HG03064 (cell line): ENCODE results near the gene DOCK4.

Experiments
- ATAC-seq: cut with Tn5 transposase; IDR thresholded peaks from one replicate; pipeline ENCODE4 v1.9.1; 2021; ENCODE audit warnings: low read depth; ENCODE audit not compliant: unreplicated experiment

The DOCK4 gene

DNA sequence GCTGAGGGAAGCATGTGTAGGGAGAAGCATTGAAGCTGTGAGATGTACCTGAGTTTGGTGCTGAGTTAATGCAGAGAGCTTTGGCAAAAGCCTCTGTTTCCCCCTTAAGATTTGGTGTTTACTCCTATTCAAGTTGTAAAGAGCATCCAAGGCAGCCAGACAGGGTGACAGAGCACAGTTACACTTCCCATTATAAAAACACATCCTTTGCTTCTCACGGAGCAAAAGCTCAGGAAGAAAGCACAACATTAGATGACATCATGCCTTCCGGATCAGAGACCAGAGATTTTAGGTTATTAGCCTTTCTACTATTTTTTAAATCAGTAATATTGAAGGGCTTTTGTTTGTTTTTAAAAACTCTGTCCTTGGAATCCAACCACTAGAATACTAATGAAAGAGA is 182.9 kb downstream of the DOCK4 start:
- no peak for ATAC-seq

DNA sequence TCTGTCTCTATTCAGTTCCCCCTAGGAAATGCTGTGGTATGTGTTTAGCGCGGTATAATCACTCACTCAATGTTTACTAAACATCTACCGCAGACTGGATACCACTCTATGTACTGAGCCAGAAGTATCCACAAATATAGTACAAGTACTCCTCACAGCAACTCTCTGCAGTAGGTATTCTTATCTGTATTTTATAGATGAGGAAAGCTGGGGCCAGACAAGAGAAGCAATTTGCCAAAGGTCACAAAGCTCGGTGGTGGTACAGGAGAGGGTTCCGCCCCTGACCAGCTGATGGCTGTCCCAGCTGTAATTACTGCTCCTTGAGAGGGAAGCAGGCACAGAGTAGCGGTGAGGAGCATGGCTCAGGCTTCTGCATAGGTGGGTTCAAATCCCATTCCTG is 184.1 kb downstream of the DOCK4 start:
- ATAC-seq, result no peak

GRCh38 chr7:112021379-112022044 is 184.7 kb downstream of the DOCK4 start:
- no peak for ATAC-seq

DNA sequence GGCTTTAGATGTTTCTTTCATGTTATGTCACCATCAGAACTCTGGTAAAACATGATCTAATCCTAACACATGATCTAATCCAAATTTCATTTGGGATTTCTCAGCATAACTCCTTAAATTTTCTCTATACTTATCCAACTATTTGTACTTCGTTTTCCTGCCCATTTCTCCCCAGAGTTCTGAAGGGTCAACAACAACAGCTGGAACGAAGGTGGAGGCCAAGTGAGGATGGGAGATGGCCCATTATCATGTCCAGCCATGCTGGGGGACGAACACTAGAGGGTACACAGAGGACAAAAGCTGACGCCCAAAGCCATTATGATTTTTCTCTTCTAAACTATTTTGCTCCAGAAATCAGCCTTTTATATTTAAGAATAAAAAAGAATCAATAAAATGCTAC is 185.4 kb downstream of the DOCK4 start:
- ATAC-seq, result no peak

DNA sequence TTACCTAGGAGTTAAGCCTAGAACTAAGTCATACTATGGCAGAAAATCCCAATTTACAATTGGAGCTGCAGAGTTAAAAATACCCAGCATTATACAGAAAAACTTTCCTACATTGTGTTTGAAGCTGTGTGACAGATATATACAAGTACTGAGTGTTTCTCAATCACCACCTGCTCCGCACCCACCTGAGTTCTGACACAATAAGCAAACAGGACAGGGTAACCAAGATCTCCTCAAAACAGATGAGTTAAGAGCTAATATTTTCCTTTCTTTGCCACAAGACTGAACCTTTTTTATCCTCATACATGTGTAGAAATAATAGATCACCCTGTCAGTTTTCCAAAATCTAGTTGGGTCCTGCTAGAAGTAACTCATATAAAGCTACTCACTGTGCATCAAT is 186.3 kb downstream of the DOCK4 start:
- ATAC-seq, result no peak

DNA sequence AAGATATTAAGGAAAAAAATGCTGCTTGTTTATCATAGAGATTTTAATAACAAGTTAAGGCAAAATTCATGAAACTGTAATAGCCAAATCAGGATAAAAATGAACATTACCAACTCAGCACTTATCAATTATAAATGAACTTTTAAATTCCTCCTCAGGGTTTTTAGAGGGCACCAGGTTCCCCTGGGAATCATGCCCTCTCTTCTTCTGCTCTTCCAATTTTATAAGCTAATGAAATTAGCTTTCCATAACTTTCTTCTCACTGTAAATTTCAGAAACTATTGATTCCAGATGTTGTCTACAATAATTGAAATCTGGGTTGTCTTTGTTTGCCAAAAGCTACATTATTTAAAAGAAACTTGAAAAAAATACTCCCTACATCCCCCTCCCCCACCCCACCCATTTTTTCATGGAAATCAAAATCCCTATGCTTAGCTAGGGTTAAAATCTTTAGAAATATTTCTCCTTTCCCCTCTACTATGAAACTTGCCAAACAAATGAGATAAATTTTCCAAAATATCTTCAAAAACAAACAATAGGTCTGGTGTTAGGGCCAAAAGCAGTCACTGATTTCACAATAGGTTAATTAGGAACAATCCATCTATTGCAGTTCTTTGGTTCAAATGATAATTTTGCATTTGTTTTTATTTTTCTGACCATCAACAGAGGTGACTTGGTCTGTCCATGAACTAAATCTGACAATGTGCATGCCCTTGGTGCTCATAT is 187.7 kb downstream of the DOCK4 start:
- ATAC-seq, result no peak

- no peak for ATAC-seq
Observed at GRCh38 chr7:112015146-112015545, 191.1 kb downstream of the DOCK4 start.

- no peak for ATAC-seq
Observed at GRCh38 chr7:112014347-112014746, 191.9 kb downstream of the DOCK4 start.

DNA sequence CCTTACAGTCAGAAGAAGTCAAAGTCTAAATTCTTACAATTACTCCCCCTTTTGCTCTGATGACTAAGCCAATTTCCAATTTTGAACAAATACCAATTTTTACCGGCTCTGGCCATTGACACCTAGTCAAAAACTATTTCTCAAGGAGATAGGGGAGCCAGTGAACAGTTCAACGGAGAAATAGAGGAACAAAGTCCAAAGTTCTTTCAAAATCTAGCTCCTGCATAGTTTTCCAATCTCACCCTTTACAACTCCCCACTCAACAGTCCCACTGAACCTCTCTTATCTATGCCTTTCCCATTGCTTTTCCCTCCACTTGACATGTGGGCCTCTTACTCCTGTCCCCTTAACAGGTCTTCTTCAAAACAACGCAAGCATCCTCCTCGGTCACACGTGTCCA is 192.9 kb downstream of the DOCK4 start:
- no peak for ATAC-seq

DNA sequence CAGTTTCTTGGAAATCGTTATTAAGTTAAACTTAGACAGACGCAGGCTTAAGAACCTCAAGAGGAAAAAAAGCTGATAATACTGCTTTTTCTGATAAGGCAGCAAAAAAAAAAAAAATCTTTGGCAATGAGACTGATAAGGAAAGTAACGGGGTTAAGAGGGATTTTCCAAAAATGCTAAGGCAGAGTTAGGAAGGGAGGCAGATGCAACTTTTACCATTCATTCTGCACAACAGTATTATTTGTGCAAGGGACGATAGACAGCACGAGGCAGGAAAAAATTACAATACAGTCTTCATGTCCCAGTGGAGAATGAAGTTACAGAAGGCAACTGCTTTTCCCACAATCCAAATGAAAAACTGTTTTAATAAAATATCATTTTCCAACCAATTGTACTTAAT is 194.0 kb downstream of the DOCK4 start:
- no peak for ATAC-seq

DNA sequence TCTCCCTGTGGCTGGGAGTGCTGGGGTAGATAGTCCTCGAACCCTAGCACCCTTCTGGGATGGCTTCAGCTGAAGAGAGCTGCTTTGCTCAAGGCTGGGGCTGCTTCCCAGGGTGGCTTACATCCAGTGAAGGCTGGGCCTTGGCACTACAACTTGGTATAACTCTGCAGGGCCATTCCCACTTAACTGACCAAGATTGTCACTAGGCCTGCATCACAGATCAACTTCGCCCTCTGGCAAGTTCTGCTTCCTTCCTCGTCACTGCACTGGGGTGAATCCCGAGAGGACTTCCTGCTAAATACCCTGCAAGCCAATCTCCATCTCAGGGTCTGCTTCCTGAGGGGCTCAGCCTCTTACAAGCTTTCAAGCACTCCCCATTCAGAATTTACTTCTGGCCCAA is 195.2 kb downstream of the DOCK4 start:
- no peak for ATAC-seq

- ATAC-seq, result no peak
Observed at GRCh38 chr7:112010109-112010508, 196.1 kb downstream of the DOCK4 start.

DNA sequence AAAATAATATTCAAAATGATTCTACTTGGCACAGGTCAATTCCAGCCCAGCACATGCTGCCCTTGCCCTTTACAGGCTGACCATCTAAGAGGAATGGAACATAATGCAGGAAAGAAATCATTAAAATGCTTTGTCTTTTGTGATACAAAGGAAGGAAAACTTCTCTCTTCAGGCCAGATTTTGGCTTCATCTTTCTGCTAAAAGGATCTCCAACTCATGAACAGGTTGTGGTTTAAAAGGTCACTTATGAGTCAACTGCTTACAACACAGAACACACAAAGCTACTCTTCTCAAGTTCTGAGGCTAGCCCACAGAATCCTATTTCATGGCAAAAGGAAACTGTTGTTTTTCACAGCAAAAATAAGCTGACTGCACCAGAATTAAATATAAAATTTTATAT is 197.1 kb downstream of the DOCK4 start:
- ATAC-seq, result no peak

DNA sequence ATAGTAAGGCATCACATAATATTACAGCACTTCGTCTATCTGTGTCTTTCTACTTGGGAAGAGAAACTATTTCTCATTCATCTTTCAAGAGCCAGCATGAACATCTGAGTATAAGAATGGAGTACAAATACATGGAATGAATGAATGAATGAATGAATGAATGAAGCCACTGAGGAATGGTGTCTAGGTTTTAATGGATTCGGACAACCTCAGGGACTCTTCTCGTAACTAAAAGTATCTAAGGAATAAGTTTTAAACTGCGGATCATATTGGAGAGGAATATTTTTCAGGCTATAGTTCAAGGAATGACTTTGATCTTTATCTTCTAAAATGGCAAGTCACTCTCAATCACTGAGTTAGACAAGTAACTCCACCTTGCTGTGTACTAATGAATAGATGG is 199.0 kb downstream of the DOCK4 start:
- ATAC-seq, result no peak

- no peak for ATAC-seq
Observed at GRCh38 chr7:112006071-112006470, 200.1 kb downstream of the DOCK4 start.

- no peak for ATAC-seq
Observed at GRCh38 chr7:112005205-112005775, 200.9 kb downstream of the DOCK4 start.

- no peak for ATAC-seq
Observed at GRCh38 chr7:112001091-112001826, 204.9 kb downstream of the DOCK4 start.

GRCh38 chr7:111998326-111998725 is 207.9 kb downstream of the DOCK4 start:
- ATAC-seq, result no peak

GRCh38 chr7:111997546-111997945 is 208.7 kb downstream of the DOCK4 start:
- no peak for ATAC-seq

- ATAC-seq, result no peak
Observed at GRCh38 chr7:111992601-111993000, 213.6 kb downstream of the DOCK4 start.

- no peak for ATAC-seq
Observed at GRCh38 chr7:111990643-111991042, 215.6 kb downstream of the DOCK4 start.
